ENCODE measurements around the gene WDR1.

Gene WDR1

GRCh38 chr4:10114147-10114546, 2.5 kb downstream of the WDR1 start:
- TF ChIP-seq TOX (CRISPR knock-in tag; IDR thresholded peaks at IDR 0.05; ENCODE audit: borderline replicate concordance) (no peak), CREB5 (CRISPR knock-in tag; IDR thresholded peaks at IDR 0.05; ENCODE audit: low read depth) (no peak), CSRNP3 (CRISPR knock-in tag; IDR thresholded peaks at IDR 0.05) (no peak), ZC3H10 (CRISPR knock-in tag; IDR thresholded peaks at IDR 0.05) (no peak), OSR1 (CRISPR knock-in tag; IDR thresholded peaks at IDR 0.05) (no peak), GLIS3 (CRISPR knock-in tag; IDR thresholded peaks at IDR 0.05) (no peak), POU6F1 (CRISPR knock-in tag; IDR thresholded peaks at IDR 0.05; ENCODE audit: borderline replicate concordance, low read depth) (no peak), ZNF565 (CRISPR knock-in tag; conservative IDR thresholded peaks at IDR 0.05; ENCODE audit: low read depth) (no peak), ESRRG (CRISPR knock-in tag; IDR thresholded peaks at IDR 0.05) (no peak), BACH2 (CRISPR knock-in tag; IDR thresholded peaks at IDR 0.05; ENCODE audit: borderline replicate concordance) (no peak)
- no peak for ATAC-seq

- TF ChIP-seq SNAI2 (CRISPR knock-in tag; IDR thresholded peaks at IDR 0.05) (no peak), TOX (CRISPR knock-in tag; IDR thresholded peaks at IDR 0.05; ENCODE audit: borderline replicate concordance) (no peak), ZNF8 (CRISPR knock-in tag; IDR thresholded peaks at IDR 0.05) (no peak), ARNTL (CRISPR knock-in tag; IDR thresholded peaks at IDR 0.05; ENCODE audit: borderline replicate concordance, low read depth) (no peak), POU6F1 (CRISPR knock-in tag; IDR thresholded peaks at IDR 0.05; ENCODE audit: borderline replicate concordance, low read depth) (no peak), CREB5 (CRISPR knock-in tag; IDR thresholded peaks at IDR 0.05; ENCODE audit: low read depth) (no peak), TSHZ2 (CRISPR knock-in tag; IDR thresholded peaks at IDR 0.05) (no peak), PPARA (CRISPR knock-in tag; IDR thresholded peaks at IDR 0.05; ENCODE audit: borderline replicate concordance) (no peak), PATZ1 (CRISPR knock-in tag; IDR thresholded peaks at IDR 0.05; ENCODE audit: borderline replicate concordance) (no peak), OSR1 (CRISPR knock-in tag; IDR thresholded peaks at IDR 0.05) (no peak), BACH2 (CRISPR knock-in tag; IDR thresholded peaks at IDR 0.05; ENCODE audit: borderline replicate concordance) (no peak), GLIS3 (CRISPR knock-in tag; IDR thresholded peaks at IDR 0.05) (no peak), ESRRG (CRISPR knock-in tag; IDR thresholded peaks at IDR 0.05) (no peak), ISL1 (CRISPR knock-in tag; IDR thresholded peaks at IDR 0.05) (no peak), ZNF565 (CRISPR knock-in tag; conservative IDR thresholded peaks at IDR 0.05; ENCODE audit: low read depth) (no peak), ZFP3 (CRISPR knock-in tag; IDR thresholded peaks at IDR 0.05) (no peak), ZC3H10 (CRISPR knock-in tag; IDR thresholded peaks at IDR 0.05) (no peak), ZNF70 (CRISPR knock-in tag; IDR thresholded peaks at IDR 0.05) (no peak), RARB (CRISPR knock-in tag; IDR thresholded peaks at IDR 0.05) (no peak), TCF4 (CRISPR knock-in tag; IDR thresholded peaks at IDR 0.05; ENCODE audit: borderline replicate concordance) (no peak)
- no peak for ATAC-seq
Observed at GRCh38 chr4:10113362-10114047, 3.1 kb downstream of the WDR1 start.
